Endodermal cell (in vitro differentiated cells): ENCODE results near the gene METTL25B. TPM values are rescaled to one million over a fixed set of nuclear protein-coding genes. Genes with fewer than 3 reads are reported as not detected.
A peak's percentile ranks its signal among the peaks of the same experiment; 100 is the strongest.

Experiments used
- DNase-seq: peaks from one replicate; pipeline ENCODE4 v3.0.0-alpha.2; 2017
- H3K27ac ChIP-seq: 2 replicates; pipeline ENCODE4 v1.5.1; 2013; ENCODE audit warnings: mild to moderate bottlenecking, low read depth, low read length, moderate library complexity
- H3K27me3 ChIP-seq: 2 replicates; pipeline ENCODE4 v1.6.1; 2013; ENCODE audit warnings: mild to moderate bottlenecking, low read length, moderate library complexity; ENCODE audit not compliant: insufficient read depth, control insufficient read depth, poor library complexity, severe bottlenecking
- H3K36me3 ChIP-seq: 2 replicates; pipeline ENCODE4 v1.7.0; 2013; ENCODE audit warnings: mild to moderate bottlenecking, low read length, moderate library complexity; ENCODE audit not compliant: control insufficient read depth, insufficient read depth
- H3K4me1 ChIP-seq: one replicate; pipeline ENCODE4 v1.7.0; 2013; ENCODE audit warnings: low read length; ENCODE audit not compliant: control insufficient read depth, insufficient read depth
- H3K4me3 ChIP-seq: 2 replicates; pipeline ENCODE4 v1.5.1; 2013; ENCODE audit warnings: mild to moderate bottlenecking, low read length, moderate library complexity
- H3K9ac ChIP-seq: 2 replicates; pipeline ENCODE4 v1.6.1; 2013; ENCODE audit warnings: mild to moderate bottlenecking, low read length, moderate library complexity; ENCODE audit not compliant: poor library complexity, severe bottlenecking; ENCODE audit errors: extremely low read depth
- H3K9me3 ChIP-seq: 2 replicates; pipeline ENCODE4 v1.6.1; 2013; ENCODE audit warnings: mild to moderate bottlenecking, low read length, moderate library complexity; ENCODE audit not compliant: control insufficient read depth
- H3K27ac Mint-ChIP-seq: 2 replicates; pipeline ENCODE4 v1.8.0; 2020; ENCODE audit warnings: mixed read lengths
- H3K27me3 Mint-ChIP-seq: 2 replicates; pipeline ENCODE4 v1.8.0; 2021; ENCODE audit warnings: mild to moderate bottlenecking, mixed read lengths; ENCODE audit not compliant: insufficient read depth
- H3K36me3 Mint-ChIP-seq: 2 replicates; pipeline ENCODE4 v1.8.0; 2020; ENCODE audit warnings: low read depth, mixed read lengths
- H3K4me1 Mint-ChIP-seq: 2 replicates; pipeline ENCODE4 v1.8.0; 2020; ENCODE audit warnings: mixed read lengths
- H3K4me3 Mint-ChIP-seq: 2 replicates; pipeline ENCODE4 v1.8.0; 2020; ENCODE audit warnings: mild to moderate bottlenecking, moderate library complexity, mixed read lengths
- H3K9me3 Mint-ChIP-seq: 2 replicates; pipeline ENCODE4 v1.8.0; 2020; ENCODE audit warnings: mild to moderate bottlenecking, mixed read lengths
- WGBS, 2 experiments: methylation state at CpG; one replicate each; pipeline versions ENCODE4 v1.1.5 to v1.1.7; 2013; ENCODE audit warnings: missing lambda C conversion rate in 2 of 2, mixed read lengths in 1 of 2; ENCODE audit not compliant: insufficient coverage in 1 of 2, insufficient read length in 1 of 2; 5-methylcytosine and 5-hydroxymethylcytosine counted together
- total RNA-seq, 2 donors: library from RNA; stranded (reverse); fragmentation: NEBNext Ultra II Directional in 1 of 2; extraction: Animal tissue kit (Norgen Biotek cat#: 25700) in 1 of 2; gene quantifications; 2 replicates in 1 of 2; 3 replicates in 1 of 2; pipeline ENCODE4 v1.2.1, GENCODE V29; 2021
- TF ChIP-seq, protein P1 (sequence below): fragments of 200-600 bp; sonication (generic); conservative IDR thresholded peaks from 2 replicates; pipeline ENCODE4 v1.5.0; 2021; ENCODE audit warnings: antibody characterized with exemption, mild to moderate bottlenecking

METTL25B gene
- total RNA-seq, 2 donors from 2014 or later = 25.9 to 35.5 TPM

DNA sequence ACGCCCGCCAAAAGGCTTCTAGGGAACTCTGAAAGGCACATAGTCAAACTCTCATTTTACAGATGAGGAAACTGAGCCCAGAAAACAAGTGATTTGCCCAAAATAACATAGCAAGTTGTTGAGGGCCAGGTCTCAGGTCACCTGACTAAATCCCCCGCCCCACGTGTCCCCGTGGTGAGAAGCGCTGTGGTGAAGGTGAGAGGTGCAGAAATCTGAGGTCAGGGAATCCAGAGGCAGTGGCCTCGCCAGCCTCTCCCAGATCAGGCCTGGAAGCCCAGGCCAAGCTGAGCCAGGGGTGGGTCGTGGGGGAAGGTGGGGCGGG is 18.1 kb downstream of the METTL25B start:
- WGBS, 2 experiments = 31 to 35% methylated on average over 6 to 9 of the region's 9 CpGs
- peak overlapping the region; percentile 100 for H3K27ac ChIP-seq
- TF ChIP-seq, protein P1, sequence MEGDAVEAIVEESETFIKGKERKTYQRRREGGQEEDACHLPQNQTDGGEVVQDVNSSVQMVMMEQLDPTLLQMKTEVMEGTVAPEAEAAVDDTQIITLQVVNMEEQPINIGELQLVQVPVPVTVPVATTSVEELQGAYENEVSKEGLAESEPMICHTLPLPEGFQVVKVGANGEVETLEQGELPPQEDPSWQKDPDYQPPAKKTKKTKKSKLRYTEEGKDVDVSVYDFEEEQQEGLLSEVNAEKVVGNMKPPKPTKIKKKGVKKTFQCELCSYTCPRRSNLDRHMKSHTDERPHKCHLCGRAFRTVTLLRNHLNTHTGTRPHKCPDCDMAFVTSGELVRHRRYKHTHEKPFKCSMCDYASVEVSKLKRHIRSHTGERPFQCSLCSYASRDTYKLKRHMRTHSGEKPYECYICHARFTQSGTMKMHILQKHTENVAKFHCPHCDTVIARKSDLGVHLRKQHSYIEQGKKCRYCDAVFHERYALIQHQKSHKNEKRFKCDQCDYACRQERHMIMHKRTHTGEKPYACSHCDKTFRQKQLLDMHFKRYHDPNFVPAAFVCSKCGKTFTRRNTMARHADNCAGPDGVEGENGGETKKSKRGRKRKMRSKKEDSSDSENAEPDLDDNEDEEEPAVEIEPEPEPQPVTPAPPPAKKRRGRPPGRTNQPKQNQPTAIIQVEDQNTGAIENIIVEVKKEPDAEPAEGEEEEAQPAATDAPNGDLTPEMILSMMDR = no peak
- DNase-seq = no peak
- peaks cover 62% of the 10 kb centered on the region for H3K36me3 ChIP-seq
- H3K9ac ChIP-seq = peak overlapping the region; percentile 98
- H3K9me3 ChIP-seq = no peaks in the 10 kb centered on the region
- peak overlapping the region; percentile 84 for H3K4me3 ChIP-seq
- Mint-ChIP-seq H3K27ac (peak overlapping the region; percentile 99), H3K9me3 (no peaks in the 10 kb centered on the region), H3K4me1 (peaks cover 62% of the 10 kb centered on the region), H3K4me3 (peak overlapping the region; percentile 88), H3K36me3 (peaks cover 34% of the 10 kb centered on the region), H3K27me3 (no peaks in the 10 kb centered on the region)
- H3K27me3 ChIP-seq = no peaks in the 10 kb centered on the region
- peaks cover 35% of the 10 kb centered on the region for H3K4me1 ChIP-seq

DNA sequence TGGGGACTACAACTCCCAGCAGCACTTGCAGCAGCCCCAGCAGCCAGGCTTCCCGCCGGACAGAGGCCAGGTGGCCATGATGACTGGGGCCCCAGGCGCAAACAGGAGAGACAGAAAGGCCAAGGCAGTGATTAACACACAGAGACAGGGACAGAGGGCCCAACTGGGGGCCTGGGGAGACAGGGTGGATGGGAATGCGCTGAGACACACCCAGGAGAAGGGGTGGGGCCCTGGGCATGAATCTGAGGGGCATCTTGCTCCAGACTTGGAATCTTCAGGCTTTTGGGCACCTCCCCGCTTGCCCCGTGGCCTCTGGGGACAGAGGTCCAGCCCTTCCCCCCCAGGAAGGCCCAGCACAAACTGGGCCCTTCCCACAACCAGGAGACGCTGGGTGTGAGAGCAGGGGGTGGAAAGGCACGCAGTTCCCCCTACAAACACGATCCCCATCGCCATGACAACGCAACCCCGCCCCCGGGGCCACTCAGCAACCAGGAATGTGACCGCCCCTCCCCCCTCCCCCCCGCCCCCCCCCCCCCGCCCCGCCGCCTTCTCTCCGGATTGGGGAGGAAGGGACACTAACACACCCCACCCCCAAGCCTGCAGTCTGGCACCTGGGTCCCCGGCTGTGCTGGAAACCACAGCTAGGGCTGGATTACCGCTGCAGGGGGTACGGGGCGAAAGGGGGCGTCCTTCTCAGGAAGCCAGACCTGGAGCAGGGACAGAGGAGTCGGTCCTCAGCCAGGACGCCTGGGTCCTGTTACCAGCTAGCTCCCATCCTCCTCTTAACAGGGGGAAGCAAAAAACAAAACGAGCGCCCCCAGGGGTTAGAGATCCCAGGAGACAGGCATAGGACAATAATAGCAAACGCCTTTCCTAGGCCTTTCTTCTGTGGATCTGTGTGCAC is 18.7 kb downstream of the METTL25B start:
- TF ChIP-seq, protein P1 = peak; percentile 62

DNA sequence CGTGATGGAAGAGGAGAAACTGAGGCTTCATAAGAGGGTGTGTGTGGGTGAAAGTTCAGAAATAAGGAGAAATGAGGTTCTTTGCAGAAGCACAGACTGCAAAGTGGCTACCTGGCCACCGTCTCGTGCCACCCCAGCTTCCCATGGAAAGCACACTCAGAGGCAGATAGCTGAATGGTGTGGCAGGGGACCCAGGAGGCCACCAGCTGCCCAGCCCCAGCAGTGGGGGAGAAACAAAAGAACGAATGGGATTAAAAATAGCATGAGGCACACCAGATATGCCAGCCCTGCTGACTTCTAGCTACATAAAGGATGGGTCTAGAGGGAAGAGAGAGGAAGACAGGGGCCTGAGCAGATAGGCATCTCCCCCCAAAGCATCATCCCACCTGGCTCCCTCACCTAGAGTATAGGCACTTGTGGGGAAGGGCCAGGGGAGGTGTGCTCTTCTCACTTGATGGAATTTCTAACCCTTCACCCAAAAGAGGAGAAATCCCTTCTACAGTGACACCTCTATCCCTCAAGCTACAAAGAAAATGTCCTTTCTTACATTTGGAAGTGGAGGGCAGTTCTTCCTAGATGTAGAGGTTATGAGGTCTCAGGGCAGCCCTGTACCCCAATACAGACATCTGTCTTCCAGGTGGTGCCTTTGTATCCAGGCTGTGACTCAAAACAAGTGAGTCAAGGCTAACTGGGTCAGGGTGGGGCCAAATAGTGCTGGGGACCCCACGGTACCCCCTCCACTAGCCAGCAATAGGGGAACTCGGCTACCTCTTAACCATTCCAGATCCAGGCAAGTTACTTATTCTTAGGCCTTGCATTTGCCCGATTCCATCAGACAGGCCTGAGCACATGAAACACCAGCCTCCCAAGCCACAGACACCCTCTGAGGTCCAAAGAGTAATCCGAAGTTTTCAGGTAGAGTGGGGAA is 19.7 kb downstream of the METTL25B start:
- H3K4me3 ChIP-seq = peak overlapping the region; percentile 96
- no peaks in the 10 kb centered on the region for H3K9me3 ChIP-seq
- TF ChIP-seq, protein P1 = no peak
- Mint-ChIP-seq H3K9me3 (no peaks in the 10 kb centered on the region), H3K27me3 (no peaks in the 10 kb centered on the region), H3K36me3 (peaks cover 25% of the 10 kb centered on the region), H3K4me1 (peaks cover 58% of the 10 kb centered on the region), H3K27ac (peak overlapping the region; percentile 98), H3K4me3 (peak overlapping the region; percentile 88)
- H3K27me3 ChIP-seq = no peaks in the 10 kb centered on the region
- peak overlapping the region; percentile 88 for H3K9ac ChIP-seq
- DNase-seq = peak; percentile 65
- H3K27ac ChIP-seq = peak overlapping the region; percentile 100
- H3K4me1 ChIP-seq = peaks cover 38% of the 10 kb centered on the region
- WGBS, 2 experiments = 39% methylated on average over 7 to 8 of the region's 8 CpGs
- peaks cover 46% of the 10 kb centered on the region for H3K36me3 ChIP-seq

More for the DNA sequence above, 18.7 kb downstream of the METTL25B start:
- peak; percentile 99 for DNase-seq
- H3K4me3 Mint-ChIP-seq = peak overlapping the region; percentile 88
- peak overlapping the region; percentile 100 for H3K27ac ChIP-seq
- peaks cover 34% of the 10 kb centered on the region for H3K36me3 Mint-ChIP-seq
- no peaks in the 10 kb centered on the region for H3K27me3 ChIP-seq
- peak overlapping the region; percentile 98 for H3K9ac ChIP-seq
- peaks cover 56% of the 10 kb centered on the region for H3K36me3 ChIP-seq
- H3K4me1 ChIP-seq = peaks cover 35% of the 10 kb centered on the region
- no peaks in the 10 kb centered on the region for H3K27me3 Mint-ChIP-seq
- no peaks in the 10 kb centered on the region for H3K9me3 Mint-ChIP-seq
- peak overlapping the region; percentile 99 for H3K27ac Mint-ChIP-seq
- peaks cover 58% of the 10 kb centered on the region for H3K4me1 Mint-ChIP-seq
- WGBS, 2 experiments = 0% methylated on average over 3 to 16 of the region's 29 CpGs
- peak overlapping the region; percentile 96 for H3K4me3 ChIP-seq
- no peaks in the 10 kb centered on the region for H3K9me3 ChIP-seq
